GM23338 (cell line): Measurements from ENCODE around the gene NKAIN2. TPM values are rescaled to one million over a fixed set of nuclear protein-coding genes. Genes with fewer than 3 reads are reported as not detected.

Source experiments
- ATAC-seq: fragments of 200-7000 bp; cut with Tn5 transposase; 3 replicates; pipeline ENCODE4 v1.9.1; 2020
- DNase-seq: peaks from one replicate; pipeline ENCODE4 v3.0.0-alpha.2; 2015; ENCODE audit warnings: low spot score
- H2AFZ ChIP-seq: fragments of 200-600 bp; sonication (generic); 2 replicates; pipeline ENCODE4 v1.8.0; 2016; ENCODE audit warnings: antibody characterized with exemption, mild to moderate bottlenecking, moderate library complexity
- H3F3A ChIP-seq: fragments of 200-600 bp; sonication (generic); replicated peaks from 2 replicates; pipeline ENCODE4 v1.8.0; 2017; ENCODE audit warnings: antibody characterized with exemption, mixed run types, low read depth
- H3K27ac ChIP-seq: fragments of 200-600 bp; sonication (generic); 2 replicates; pipeline ENCODE4 v1.6.1; 2016; ENCODE audit warnings: low read depth
- H3K27me3 ChIP-seq: fragments of 200-600 bp; sonication (generic); 2 replicates; pipeline ENCODE4 v1.8.0; 2016; ENCODE audit warnings: mild to moderate bottlenecking, mixed run types, moderate library complexity; ENCODE audit not compliant: insufficient read depth
- H3K36me3 ChIP-seq: fragments of 200-600 bp; sonication (generic); 2 replicates; pipeline ENCODE4 v1.8.0; 2016; ENCODE audit warnings: mild to moderate bottlenecking; ENCODE audit not compliant: insufficient read depth
- H3K4me1 ChIP-seq: fragments of 200-600 bp; sonication (generic); 2 replicates; pipeline ENCODE4 v1.8.0; 2016; ENCODE audit warnings: mild to moderate bottlenecking, moderate library complexity; ENCODE audit not compliant: insufficient read depth
- H3K4me2 ChIP-seq: fragments of 200-600 bp; sonication (generic); 2 replicates; pipeline ENCODE4 v1.7.1; 2017; ENCODE audit warnings: mixed run types
- H3K4me3 ChIP-seq: fragments of 200-600 bp; sonication (generic); 2 replicates; pipeline ENCODE4 v1.6.1; 2016; ENCODE audit warnings: mixed run types
- H3K79me2 ChIP-seq: fragments of 200-600 bp; sonication (generic); replicated peaks from 2 replicates; pipeline ENCODE4 v1.8.0; 2017; ENCODE audit warnings: mild to moderate bottlenecking; ENCODE audit not compliant: insufficient read depth
- H3K9me2 ChIP-seq: fragments of 200-600 bp; sonication (generic); 2 replicates; pipeline ENCODE4 v1.8.0; 2017; ENCODE audit not compliant: insufficient read depth
- H4K20me1 ChIP-seq: fragments of 200-600 bp; sonication (generic); replicated peaks from 2 replicates; pipeline ENCODE4 v1.8.0; 2017; ENCODE audit warnings: mild to moderate bottlenecking; ENCODE audit not compliant: insufficient read depth
- H3K27ac Mint-ChIP-seq: 2 replicates; pipeline ENCODE4 v1.8.0; 2020; ENCODE audit warnings: inconsistent platforms, mild to moderate bottlenecking, moderate library complexity, mixed read lengths
- H3K27me3 Mint-ChIP-seq: 3 replicates; pipeline ENCODE4 v1.8.0; 2022; ENCODE audit warnings: low read depth, mild to moderate bottlenecking, moderate library complexity, mixed read lengths, inconsistent platforms; ENCODE audit not compliant: insufficient read depth, poor library complexity
- H3K36me3 Mint-ChIP-seq: 3 replicates; pipeline ENCODE4 v1.8.0; 2021; ENCODE audit warnings: low read depth, mild to moderate bottlenecking, inconsistent platforms, moderate library complexity, mixed read lengths
- H3K4me1 Mint-ChIP-seq: 3 replicates; pipeline ENCODE4 v1.8.0; 2020; ENCODE audit warnings: mild to moderate bottlenecking, inconsistent platforms, mixed read lengths
- H3K4me3 Mint-ChIP-seq: 3 replicates; pipeline ENCODE4 v1.8.0; 2021; ENCODE audit warnings: moderate library complexity, mild to moderate bottlenecking, inconsistent platforms, mixed read lengths
- H3K9me3 Mint-ChIP-seq: 3 replicates; pipeline ENCODE4 v1.8.0; 2020; ENCODE audit warnings: moderate library complexity, mild to moderate bottlenecking, inconsistent platforms, mixed read lengths
- CREB1 ChIP-seq: fragments of 250-450 bp; sonication (Bioruptor Pico); IDR thresholded peaks from 2 replicates; pipeline ENCODE4 v1.5.0; 2020; ENCODE audit warnings: low read depth, mild to moderate bottlenecking, moderate library complexity
- EZH2 ChIP-seq: fragments of 200-600 bp; sonication (generic); IDR thresholded peaks from one replicate; pipeline ENCODE4 v1.8.0; 2017; ENCODE audit warnings: antibody characterized with exemption, mild to moderate bottlenecking, low read depth; ENCODE audit not compliant: unreplicated experiment
- EZH2phosphoT487 ChIP-seq: fragments of 200-600 bp; sonication (generic); IDR thresholded peaks from one replicate; pipeline ENCODE4 v1.8.1; 2018; ENCODE audit warnings: antibody characterized with exemption; ENCODE audit not compliant: unreplicated experiment
- JUNB ChIP-seq: IDR thresholded peaks from one replicate; pipeline ENCODE4 v1.6.1; 2016; ENCODE audit warnings: antibody characterized with exemption; ENCODE audit not compliant: unreplicated experiment
- NANOG ChIP-seq: IDR thresholded peaks from 2 replicates; pipeline ENCODE4 v1.6.1; 2016; ENCODE audit warnings: antibody characterized with exemption, borderline replicate concordance
- POLR2AphosphoS5 ChIP-seq: IDR thresholded peaks from 2 replicates; pipeline ENCODE4 v1.6.1; 2016; ENCODE audit warnings: antibody characterized with exemption, low read depth
- STAT1 ChIP-seq: IDR thresholded peaks from one replicate; pipeline ENCODE4 v1.6.1; 2016; ENCODE audit warnings: antibody characterized with exemption; ENCODE audit not compliant: unreplicated experiment
- ZNF114 ChIP-seq: fragments of 250-450 bp; sonication (Bioruptor Pico); IDR thresholded peaks from 2 replicates; pipeline ENCODE4 v1.5.0; 2020; ENCODE audit warnings: mild to moderate bottlenecking, moderate library complexity
- ZNF331 ChIP-seq: fragments of 250-450 bp; sonication (Bioruptor Pico); IDR thresholded peaks from 2 replicates; pipeline ENCODE4 v1.5.0; 2020; ENCODE audit warnings: low read depth, mild to moderate bottlenecking, moderate library complexity
- polyA plus RNA-seq: library from polyadenylated mRNA; unstranded; fragments of >200 nt; fragmentation: Nextera tagmentation; extraction: Ambion mirVana; gene quantifications from 2 replicates; pipeline ENCODE4 v1.2.1, GENCODE V29; 2016
- total RNA-seq: library from RNA; depleted of rRNA; stranded (reverse); fragments of >200 nt; shearing (Covaris generic); gene quantifications from 2 replicates; pipeline ENCODE4 v1.2.3, GENCODE V29; 2014
- TF ChIP-seq, protein P1 (sequence below): IDR thresholded peaks from one replicate; pipeline ENCODE4 v1.6.1; 2018; ENCODE audit warnings: antibody characterized with exemption; ENCODE audit not compliant: unreplicated experiment
- TF ChIP-seq, protein P2 (sequence below), 2 experiments: fragments of 200-600 bp in 1 of 2; sonication (generic) in 1 of 2; conservative IDR thresholded peaks; 2 replicates each; pipeline versions ENCODE4 v1.5.1 to v1.6.1; 2016 to 2017; ENCODE audit warnings: antibody characterized with exemption in 2 of 2, low read depth in 2 of 2, mild to moderate bottlenecking in 2 of 2, moderate library complexity in 1 of 2
- TF ChIP-seq, protein P3 (sequence below): IDR thresholded peaks from 2 replicates; pipeline ENCODE4 v1.6.1; 2016; ENCODE audit warnings: antibody characterized with exemption
- TF ChIP-seq, protein P4 (sequence below): fragments of 250-450 bp; sonication (Bioruptor Pico); IDR thresholded peaks from 2 replicates; pipeline ENCODE4 v1.5.0; 2020; ENCODE audit warnings: mild to moderate bottlenecking, moderate library complexity

Gene NKAIN2
- total and polyA plus RNA-seq, 2 experiments from 2014 or later: 0.39 to 1.1 TPM

DNA sequence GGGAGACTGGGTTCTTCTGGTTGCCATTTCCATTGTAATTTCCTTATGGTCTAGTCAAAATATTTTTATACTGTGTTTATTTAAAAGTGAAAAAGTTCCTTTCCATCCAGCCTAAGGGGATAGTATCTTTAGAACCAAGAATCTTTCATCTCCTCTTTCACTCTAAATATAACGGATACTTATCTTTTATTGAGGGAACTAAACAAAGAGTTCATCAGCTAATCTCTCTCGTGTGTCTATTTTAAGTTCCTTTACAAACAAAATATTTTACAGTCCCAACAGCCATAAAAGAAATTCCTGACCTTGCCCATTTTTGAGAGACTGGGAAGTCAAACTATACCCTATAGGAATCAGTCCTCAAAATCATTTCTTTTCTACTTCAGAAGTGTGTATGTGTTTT is 232.7 kb downstream of the NKAIN2 start (continued):
- TF ChIP-seq EZH2: no peak
- no peak for TF ChIP-seq EZH2phosphoT487
- no peak for TF ChIP-seq CREB1 (CRISPR knock-in tag)

DNA sequence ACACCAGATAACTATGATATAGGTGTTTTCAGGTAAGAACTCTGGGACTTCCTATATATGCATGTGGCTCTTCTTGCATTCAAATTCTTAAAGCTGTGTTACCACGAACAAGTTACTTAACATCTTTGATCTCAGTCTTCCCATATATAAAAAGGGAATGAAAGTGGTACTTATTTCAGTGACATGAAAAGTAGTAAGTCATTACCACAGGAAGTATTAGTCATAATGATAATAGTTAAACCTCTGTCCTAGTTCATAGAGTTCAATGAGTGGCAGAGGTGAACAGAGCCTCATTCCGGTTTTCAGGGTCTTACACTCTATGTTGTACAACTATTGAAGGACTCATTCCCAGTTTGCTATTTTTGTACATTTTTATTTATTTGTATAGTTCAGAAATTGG is 237.0 kb downstream of the NKAIN2 start:
- no peaks in the 10 kb centered on the region for H3K4me1 Mint-ChIP-seq
- no peak overlapping the region for H3K4me2 ChIP-seq
- ATAC-seq (no peak), DNase-seq (no peak)
- no peaks in the 10 kb centered on the region for H3F3A ChIP-seq
- no peak overlapping the region for H3K27ac ChIP-seq
- no peaks in the 10 kb centered on the region for H3K9me3 Mint-ChIP-seq
- no peaks in the 10 kb centered on the region for H3K79me2 ChIP-seq
- H3K4me3 ChIP-seq: no peak overlapping the region
- no peaks in the 10 kb centered on the region for H3K27me3 Mint-ChIP-seq
- no peak overlapping the region for H3K4me3 Mint-ChIP-seq
- H3K4me1 ChIP-seq: no peaks in the 10 kb centered on the region
- H3K27ac Mint-ChIP-seq: no peak overlapping the region
- no peaks in the 10 kb centered on the region for H3K36me3 ChIP-seq
- no peaks in the 10 kb centered on the region for H3K36me3 Mint-ChIP-seq
- no peaks in the 10 kb centered on the region for H3K9me2 ChIP-seq
- no peak for TF ChIP-seq ZNF331 (CRISPR knock-in tag)
- no peak for TF ChIP-seq EZH2
- TF ChIP-seq ZNF114: no peak
- TF ChIP-seq CREB1 (CRISPR knock-in tag): no peak
- TF ChIP-seq, protein P1, sequence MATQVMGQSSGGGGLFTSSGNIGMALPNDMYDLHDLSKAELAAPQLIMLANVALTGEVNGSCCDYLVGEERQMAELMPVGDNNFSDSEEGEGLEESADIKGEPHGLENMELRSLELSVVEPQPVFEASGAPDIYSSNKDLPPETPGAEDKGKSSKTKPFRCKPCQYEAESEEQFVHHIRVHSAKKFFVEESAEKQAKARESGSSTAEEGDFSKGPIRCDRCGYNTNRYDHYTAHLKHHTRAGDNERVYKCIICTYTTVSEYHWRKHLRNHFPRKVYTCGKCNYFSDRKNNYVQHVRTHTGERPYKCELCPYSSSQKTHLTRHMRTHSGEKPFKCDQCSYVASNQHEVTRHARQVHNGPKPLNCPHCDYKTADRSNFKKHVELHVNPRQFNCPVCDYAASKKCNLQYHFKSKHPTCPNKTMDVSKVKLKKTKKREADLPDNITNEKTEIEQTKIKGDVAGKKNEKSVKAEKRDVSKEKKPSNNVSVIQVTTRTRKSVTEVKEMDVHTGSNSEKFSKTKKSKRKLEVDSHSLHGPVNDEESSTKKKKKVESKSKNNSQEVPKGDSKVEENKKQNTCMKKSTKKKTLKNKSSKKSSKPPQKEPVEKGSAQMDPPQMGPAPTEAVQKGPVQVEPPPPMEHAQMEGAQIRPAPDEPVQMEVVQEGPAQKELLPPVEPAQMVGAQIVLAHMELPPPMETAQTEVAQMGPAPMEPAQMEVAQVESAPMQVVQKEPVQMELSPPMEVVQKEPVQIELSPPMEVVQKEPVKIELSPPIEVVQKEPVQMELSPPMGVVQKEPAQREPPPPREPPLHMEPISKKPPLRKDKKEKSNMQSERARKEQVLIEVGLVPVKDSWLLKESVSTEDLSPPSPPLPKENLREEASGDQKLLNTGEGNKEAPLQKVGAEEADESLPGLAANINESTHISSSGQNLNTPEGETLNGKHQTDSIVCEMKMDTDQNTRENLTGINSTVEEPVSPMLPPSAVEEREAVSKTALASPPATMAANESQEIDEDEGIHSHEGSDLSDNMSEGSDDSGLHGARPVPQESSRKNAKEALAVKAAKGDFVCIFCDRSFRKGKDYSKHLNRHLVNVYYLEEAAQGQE: no peak
- no peak for TF ChIP-seq STAT1
- TF ChIP-seq, protein P2, sequence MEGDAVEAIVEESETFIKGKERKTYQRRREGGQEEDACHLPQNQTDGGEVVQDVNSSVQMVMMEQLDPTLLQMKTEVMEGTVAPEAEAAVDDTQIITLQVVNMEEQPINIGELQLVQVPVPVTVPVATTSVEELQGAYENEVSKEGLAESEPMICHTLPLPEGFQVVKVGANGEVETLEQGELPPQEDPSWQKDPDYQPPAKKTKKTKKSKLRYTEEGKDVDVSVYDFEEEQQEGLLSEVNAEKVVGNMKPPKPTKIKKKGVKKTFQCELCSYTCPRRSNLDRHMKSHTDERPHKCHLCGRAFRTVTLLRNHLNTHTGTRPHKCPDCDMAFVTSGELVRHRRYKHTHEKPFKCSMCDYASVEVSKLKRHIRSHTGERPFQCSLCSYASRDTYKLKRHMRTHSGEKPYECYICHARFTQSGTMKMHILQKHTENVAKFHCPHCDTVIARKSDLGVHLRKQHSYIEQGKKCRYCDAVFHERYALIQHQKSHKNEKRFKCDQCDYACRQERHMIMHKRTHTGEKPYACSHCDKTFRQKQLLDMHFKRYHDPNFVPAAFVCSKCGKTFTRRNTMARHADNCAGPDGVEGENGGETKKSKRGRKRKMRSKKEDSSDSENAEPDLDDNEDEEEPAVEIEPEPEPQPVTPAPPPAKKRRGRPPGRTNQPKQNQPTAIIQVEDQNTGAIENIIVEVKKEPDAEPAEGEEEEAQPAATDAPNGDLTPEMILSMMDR (conservative IDR thresholded peaks at IDR 0.05; ENCODE audit: low read depth in 2 of 2): no peak
- TF ChIP-seq, protein P3, sequence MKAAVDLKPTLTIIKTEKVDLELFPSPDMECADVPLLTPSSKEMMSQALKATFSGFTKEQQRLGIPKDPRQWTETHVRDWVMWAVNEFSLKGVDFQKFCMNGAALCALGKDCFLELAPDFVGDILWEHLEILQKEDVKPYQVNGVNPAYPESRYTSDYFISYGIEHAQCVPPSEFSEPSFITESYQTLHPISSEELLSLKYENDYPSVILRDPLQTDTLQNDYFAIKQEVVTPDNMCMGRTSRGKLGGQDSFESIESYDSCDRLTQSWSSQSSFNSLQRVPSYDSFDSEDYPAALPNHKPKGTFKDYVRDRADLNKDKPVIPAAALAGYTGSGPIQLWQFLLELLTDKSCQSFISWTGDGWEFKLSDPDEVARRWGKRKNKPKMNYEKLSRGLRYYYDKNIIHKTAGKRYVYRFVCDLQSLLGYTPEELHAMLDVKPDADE: no peak
- TF ChIP-seq NANOG: no peak
- TF ChIP-seq POLR2AphosphoS5: no peak
- no peak for TF ChIP-seq EZH2phosphoT487
- TF ChIP-seq, protein P4, sequence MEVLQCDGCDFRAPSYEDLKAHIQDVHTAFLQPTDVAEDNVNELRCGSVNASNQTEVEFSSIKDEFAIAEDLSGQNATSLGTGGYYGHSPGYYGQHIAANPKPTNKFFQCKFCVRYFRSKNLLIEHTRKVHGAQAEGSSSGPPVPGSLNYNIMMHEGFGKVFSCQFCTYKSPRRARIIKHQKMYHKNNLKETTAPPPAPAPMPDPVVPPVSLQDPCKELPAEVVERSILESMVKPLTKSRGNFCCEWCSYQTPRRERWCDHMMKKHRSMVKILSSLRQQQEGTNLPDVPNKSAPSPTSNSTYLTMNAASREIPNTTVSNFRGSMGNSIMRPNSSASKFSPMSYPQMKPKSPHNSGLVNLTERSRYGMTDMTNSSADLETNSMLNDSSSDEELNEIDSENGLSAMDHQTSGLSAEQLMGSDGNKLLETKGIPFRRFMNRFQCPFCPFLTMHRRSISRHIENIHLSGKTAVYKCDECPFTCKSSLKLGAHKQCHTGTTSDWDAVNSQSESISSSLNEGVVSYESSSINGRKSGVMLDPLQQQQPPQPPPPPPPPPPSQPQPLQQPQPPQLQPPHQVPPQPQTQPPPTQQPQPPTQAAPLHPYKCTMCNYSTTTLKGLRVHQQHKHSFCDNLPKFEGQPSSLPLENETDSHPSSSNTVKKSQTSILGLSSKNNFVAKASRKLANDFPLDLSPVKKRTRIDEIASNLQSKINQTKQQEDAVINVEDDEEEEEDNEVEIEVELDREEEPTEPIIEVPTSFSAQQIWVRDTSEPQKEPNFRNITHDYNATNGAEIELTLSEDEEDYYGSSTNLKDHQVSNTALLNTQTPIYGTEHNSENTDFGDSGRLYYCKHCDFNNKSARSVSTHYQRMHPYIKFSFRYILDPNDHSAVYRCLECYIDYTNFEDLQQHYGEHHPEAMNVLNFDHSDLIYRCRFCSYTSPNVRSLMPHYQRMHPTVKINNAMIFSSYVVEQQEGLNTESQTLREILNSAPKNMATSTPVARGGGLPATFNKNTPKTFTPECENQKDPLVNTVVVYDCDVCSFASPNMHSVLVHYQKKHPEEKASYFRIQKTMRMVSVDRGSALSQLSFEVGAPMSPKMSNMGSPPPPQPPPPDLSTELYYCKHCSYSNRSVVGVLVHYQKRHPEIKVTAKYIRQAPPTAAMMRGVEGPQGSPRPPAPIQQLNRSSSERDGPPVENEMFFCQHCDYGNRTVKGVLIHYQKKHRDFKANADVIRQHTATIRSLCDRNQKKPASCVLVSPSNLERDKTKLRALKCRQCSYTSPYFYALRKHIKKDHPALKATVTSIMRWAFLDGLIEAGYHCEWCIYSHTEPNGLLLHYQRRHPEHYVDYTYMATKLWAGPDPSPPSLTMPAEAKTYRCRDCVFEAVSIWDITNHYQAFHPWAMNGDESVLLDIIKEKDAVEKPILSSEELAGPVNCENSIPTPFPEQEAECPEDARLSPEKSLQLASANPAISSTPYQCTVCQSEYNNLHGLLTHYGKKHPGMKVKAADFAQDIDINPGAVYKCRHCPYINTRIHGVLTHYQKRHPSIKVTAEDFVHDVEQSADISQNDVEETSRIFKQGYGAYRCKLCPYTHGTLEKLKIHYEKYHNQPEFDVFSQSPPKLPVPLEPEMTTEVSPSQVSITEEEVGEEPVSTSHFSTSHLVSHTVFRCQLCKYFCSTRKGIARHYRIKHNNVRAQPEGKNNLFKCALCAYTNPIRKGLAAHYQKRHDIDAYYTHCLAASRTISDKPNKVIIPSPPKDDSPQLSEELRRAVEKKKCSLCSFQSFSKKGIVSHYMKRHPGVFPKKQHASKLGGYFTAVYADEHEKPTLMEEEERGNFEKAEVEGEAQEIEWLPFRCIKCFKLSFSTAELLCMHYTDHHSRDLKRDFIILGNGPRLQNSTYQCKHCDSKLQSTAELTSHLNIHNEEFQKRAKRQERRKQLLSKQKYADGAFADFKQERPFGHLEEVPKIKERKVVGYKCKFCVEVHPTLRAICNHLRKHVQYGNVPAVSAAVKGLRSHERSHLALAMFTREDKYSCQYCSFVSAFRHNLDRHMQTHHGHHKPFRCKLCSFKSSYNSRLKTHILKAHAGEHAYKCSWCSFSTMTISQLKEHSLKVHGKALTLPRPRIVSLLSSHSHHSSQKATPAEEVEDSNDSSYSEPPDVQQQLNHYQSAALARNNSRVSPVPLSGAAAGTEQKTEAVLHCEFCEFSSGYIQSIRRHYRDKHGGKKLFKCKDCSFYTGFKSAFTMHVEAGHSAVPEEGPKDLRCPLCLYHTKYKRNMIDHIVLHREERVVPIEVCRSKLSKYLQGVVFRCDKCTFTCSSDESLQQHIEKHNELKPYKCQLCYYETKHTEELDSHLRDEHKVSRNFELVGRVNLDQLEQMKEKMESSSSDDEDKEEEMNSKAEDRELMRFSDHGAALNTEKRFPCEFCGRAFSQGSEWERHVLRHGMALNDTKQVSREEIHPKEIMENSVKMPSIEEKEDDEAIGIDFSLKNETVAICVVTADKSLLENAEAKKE (CRISPR knock-in tag): no peak
- TF ChIP-seq JUNB: no peak
- H4K20me1 ChIP-seq: no peaks in the 10 kb centered on the region
- H3K27me3 ChIP-seq: no peaks in the 10 kb centered on the region
- H2AFZ ChIP-seq: no peak overlapping the region
